Heart left ventricle (tissue), 16 donors: ENCODE measurements around the gene DAB1. TPM values are rescaled to one million over a fixed set of nuclear protein-coding genes. Genes with fewer than 3 reads are reported as not detected.

Experiments used
- ATAC-seq, 4 donors: fragments of 200-7000 bp; cut with Tn5 transposase; one replicate each; pipeline ENCODE4 v1.9.1; 2020 to 2022; ENCODE audit warnings: moderate library complexity in 4 of 4, mild to moderate bottlenecking in 3 of 4, moderate number of reproducible peaks in 1 of 4
- DNase-seq, 5 donors: peaks; one replicate each; pipeline ENCODE4 v3.0.0-alpha.2; 2020
- H3K27ac ChIP-seq, 12 donors: fragments of 200-600 bp; sonication (generic) in 4 of 12; one replicate each; pipeline versions ENCODE4 v1.5.0 to v1.8.0; 2016 to 2022; ENCODE audit warnings: mild to moderate bottlenecking in 2 of 12
- H3K27me3 ChIP-seq, 9 donors: fragments of 200-600 bp; sonication (generic) in 2 of 9; one replicate each; pipeline versions ENCODE4 v1.5.1 to v1.8.0; 2016 to 2022; ENCODE audit warnings: mild to moderate bottlenecking in 3 of 9
- H3K36me3 ChIP-seq, 9 donors: fragments of 200-600 bp; sonication (generic) in 2 of 9; one replicate each; pipeline versions ENCODE4 v1.5.0 to v1.8.0; 2018 to 2022; ENCODE audit warnings: mild to moderate bottlenecking in 2 of 9
- H3K4me1 ChIP-seq, 12 donors: fragments of 200-600 bp; sonication (generic) in 4 of 12; one replicate each; pipeline versions ENCODE4 v1.5.0 to v1.8.0; 2016 to 2022; ENCODE audit warnings: mild to moderate bottlenecking in 3 of 12
- H3K4me3 ChIP-seq, 12 donors: fragments of 200-600 bp; sonication (generic) in 4 of 12; one replicate each; pipeline versions ENCODE4 v1.5.0 to v1.8.0; 2017 to 2022; ENCODE audit warnings: mild to moderate bottlenecking in 9 of 12, moderate library complexity in 4 of 12
- H3K9me3 ChIP-seq, 12 donors: fragments of 200-600 bp; sonication (generic) in 4 of 12; one replicate each; pipeline versions ENCODE4 v1.5.0 to v1.8.0; 2016 to 2022; ENCODE audit warnings: mild to moderate bottlenecking in 1 of 12
- CTCF ChIP-seq, 12 donors: fragments of 200-600 bp; sonication (generic) in 4 of 12; IDR thresholded peaks; one replicate each; pipeline versions ENCODE4 v1.5.0 to v1.8.0; 2018 to 2022; ENCODE audit warnings: antibody characterized with exemption in 12 of 12, mild to moderate bottlenecking in 5 of 12
- POLR2A ChIP-seq, 2 donors: fragments of 450-650 bp; IDR thresholded peaks; one replicate each; pipeline ENCODE4 v1.6.1; 2017; ENCODE audit warnings: antibody characterized with exemption in 2 of 2, mild to moderate bottlenecking in 2 of 2, moderate library complexity in 2 of 2
- WGBS, 4 donors: extraction: QIAGEN DNeasy Blood & Tissue Kit in 2 of 4; methylation state at CpG; one replicate each; pipeline versions ENCODE4 v1.1.5 to v1.1.7; 2013 to 2018; 5-methylcytosine and 5-hydroxymethylcytosine counted together
- intact Hi-C, 10 donors: fragments of 100-400 bp; cut with DNase I; formaldehyde crosslinking; loops; one replicate each; pipeline versions ENCODE4 v1.11.1 to v1.14.2; 2022
- polyA plus RNA-seq, 2 donors: library from polyadenylated mRNA; stranded (reverse); fragments of 200-250 nt; gene quantifications; one replicate each; pipeline ENCODE4 v1.2.3, GENCODE V29; 2013
- total RNA-seq, 9 donors: library from RNA; depleted of rRNA in 2 of 9; stranded (reverse); fragments of >200 nt in 2 of 9; fragmentation: NEBNext Ultra II Directional in 3 of 9; extraction: Animal tissue kit (Norgen Biotek cat#: 25700) in 3 of 9; gene quantifications; one replicate each; pipeline versions ENCODE4 v1.1.0 to v1.2.4, GENCODE V29; 2016 to 2023
- donor health status: ischemic (EF 13 %, LVEDD 7.1; RV severe dilation, severe dysfunction).
- donor health status: healthy with polysubstance abuse.
- donor health status: DM: no; HTN: yes; CAD: no.
- donor health status: DM: no; HTN: no; CAD: no.
- donor health status: ischemic (EF 25% LVEDD 6.9; RV normal size, moderate dysfunction).
- donor health status: ischemic (EF 25% LVEDD 5.7; RV mildly dilated, moderate dysfunction).
- donor health status: healthy.
- donor health status: DM: yes; HTN: yes; CAD: no.
- donor health status: ischemic (EF 35%, LVEDD 5.7; RV mildly dilated, moderate dysfunction).
- donor health status: nonischemic (EF 11% LVEDD 7.7; RV severe dilation, severe dysfunction).
- donor health status: DM: yes; HTN: yes; CAD: no.
- donor health status: PGD.
- donor health status: ischemic (EF 29% LVEDD 5.4; RV normal size, mild dysfunction).
- donor health status: nonischemic (EF 23%, LVEDD 6.1; RV moderate dilation, normal function).

DAB1 gene
- total and polyA plus RNA-seq, 11 donors: 0.26 to 28.8 (median 5.2) TPM

- H3K27me3 ChIP-seq: no peaks in the 10 kb centered on the region
- intact Hi-C loops: no loop called here
- WGBS, 4 donors: 80 to 91% (median 88%) methylated on average over 1 of the region's 1 CpG
Observed at GRCh38 chr1:57172040-57172439, 251.8 kb downstream of the DAB1 start.

GRCh38 chr1:57167997-57168396, 255.9 kb downstream of the DAB1 start:
- Histone ChIP-seq H3K36me3 (no peaks in the 10 kb centered on the region), H3K9me3 (no peaks in the 10 kb centered on the region), H3K4me1 (peaks cover 0 to 11% (median 0%) of the 10 kb centered on the region in 12 donors), H3K27me3 (no peaks in the 10 kb centered on the region), H3K27ac (no peak overlapping the region), H3K4me3 (no peak overlapping the region)
- no peak for TF ChIP-seq POLR2A (IDR thresholded peaks at IDR 0.05)
- no peak for TF ChIP-seq CTCF (IDR thresholded peaks at IDR 0.05)
- WGBS, 4 donors: 84 to 91% (median 89%) methylated on average over 2 of the region's 2 CpGs
- intact Hi-C loops: no loop called here
- no peak for ATAC-seq
- no peak for DNase-seq

More at GRCh38 chr1:57172040-57172439, 251.8 kb downstream of the DAB1 start:
- no peaks in the 10 kb centered on the region for H3K36me3 ChIP-seq
- H3K4me1 ChIP-seq: no peaks in the 10 kb centered on the region
- no peak overlapping the region for H3K27ac ChIP-seq
- TF ChIP-seq POLR2A (IDR thresholded peaks at IDR 0.05): no peak
- no peak for TF ChIP-seq CTCF (IDR thresholded peaks at IDR 0.05)
- ATAC-seq (no peak), DNase-seq (no peak)
- peaks cover 0 to 5% (median 0%) of the 10 kb centered on the region in 12 donors for H3K9me3 ChIP-seq
- H3K4me3 ChIP-seq: no peak overlapping the region

GRCh38 chr1:57165546-57165945, 258.3 kb downstream of the DAB1 start:
- Histone ChIP-seq H3K4me3 (no peak overlapping the region), H3K36me3 (no peaks in the 10 kb centered on the region), H3K9me3 (no peaks in the 10 kb centered on the region), H3K27ac (no peak overlapping the region), H3K4me1 (peaks cover 0 to 16% (median 0%) of the 10 kb centered on the region in 12 donors), H3K27me3 (no peaks in the 10 kb centered on the region)
- ATAC-seq: no peak
- 48 to 61% (median 57%) methylated on average over 1 of the region's 1 CpG for WGBS, 4 donors
- TF ChIP-seq CTCF (IDR thresholded peaks at IDR 0.05) (no peak), POLR2A (IDR thresholded peaks at IDR 0.05) (no peak)
- intact Hi-C loops: no loop called here
- DNase-seq: no peak

- no peaks in the 10 kb centered on the region for H3K9me3 ChIP-seq
- no peaks in the 10 kb centered on the region for H3K36me3 ChIP-seq
- 46 to 100% (median 95%) methylated on average over 1 of the region's 1 CpG for WGBS, 4 donors
- H3K4me3 ChIP-seq: no peak overlapping the region
- ATAC-seq (no peak), DNase-seq (no peak)
- no peak overlapping the region for H3K27ac ChIP-seq
- intact Hi-C loops: no loop called here
- TF ChIP-seq POLR2A (IDR thresholded peaks at IDR 0.05) (no peak), CTCF (IDR thresholded peaks at IDR 0.05) (no peak)
- H3K4me1 ChIP-seq: peaks cover 0 to 16% (median 0%) of the 10 kb centered on the region in 12 donors
- no peaks in the 10 kb centered on the region for H3K27me3 ChIP-seq
Observed at GRCh38 chr1:57164584-57164983, 259.3 kb downstream of the DAB1 start.
